RWPE2 (cell line): ENCODE data around the gene MAP4.

Experiments used
- ATAC-seq: fragments of 200-7000 bp; cut with Tn5 transposase; 3 replicates; pipeline ENCODE4 v1.9.1; 2021; ENCODE audit warnings: low read depth
- DNase-seq: peaks from one replicate; pipeline ENCODE4 v3.0.0-alpha.2; 2020; ENCODE audit warnings: low spot score
- H3K27ac ChIP-seq: fragments of 450-650 bp; 2 replicates; pipeline ENCODE4 v1.5.1; 2017; ENCODE audit warnings: mild to moderate bottlenecking; ENCODE audit not compliant: poor library complexity, severe bottlenecking
- H3K27me3 ChIP-seq: fragments of 250-450 bp; sonication (Bioruptor Pico); 2 replicates; pipeline ENCODE4 v1.5.1; 2021; ENCODE audit warnings: mild to moderate bottlenecking, moderate library complexity; ENCODE audit not compliant: insufficient read depth, poor library complexity, severe bottlenecking
- H3K36me3 ChIP-seq: fragments of 250-450 bp; sonication (Bioruptor Pico); 2 replicates; pipeline ENCODE4 v1.5.1; 2020; ENCODE audit warnings: low read depth, mild to moderate bottlenecking, moderate library complexity
- H3K4me1 ChIP-seq: fragments of 250-450 bp; sonication (Bioruptor Pico); 2 replicates; pipeline ENCODE4 v1.5.1; 2021; ENCODE audit warnings: mild to moderate bottlenecking, moderate library complexity; ENCODE audit not compliant: insufficient read depth, poor library complexity, severe bottlenecking
- H3K4me3 ChIP-seq: fragments of 250-450 bp; sonication (Bioruptor Pico); 2 replicates; pipeline ENCODE4 v1.5.1; 2021; ENCODE audit warnings: mild to moderate bottlenecking, moderate library complexity; ENCODE audit not compliant: severe bottlenecking
- H3K9me3 ChIP-seq: fragments of 250-450 bp; sonication (Bioruptor Pico); 2 replicates; pipeline ENCODE4 v1.5.1; 2021; ENCODE audit warnings: mild to moderate bottlenecking, moderate library complexity; ENCODE audit not compliant: severe bottlenecking
- TF ChIP-seq, protein P1 (sequence below): fragments of 450-650 bp; IDR thresholded peaks from one replicate; pipeline ENCODE4 v1.5.1; 2017; ENCODE audit warnings: mild to moderate bottlenecking, moderate library complexity; ENCODE audit not compliant: poor library complexity, severe bottlenecking

The MAP4 gene

DNA sequence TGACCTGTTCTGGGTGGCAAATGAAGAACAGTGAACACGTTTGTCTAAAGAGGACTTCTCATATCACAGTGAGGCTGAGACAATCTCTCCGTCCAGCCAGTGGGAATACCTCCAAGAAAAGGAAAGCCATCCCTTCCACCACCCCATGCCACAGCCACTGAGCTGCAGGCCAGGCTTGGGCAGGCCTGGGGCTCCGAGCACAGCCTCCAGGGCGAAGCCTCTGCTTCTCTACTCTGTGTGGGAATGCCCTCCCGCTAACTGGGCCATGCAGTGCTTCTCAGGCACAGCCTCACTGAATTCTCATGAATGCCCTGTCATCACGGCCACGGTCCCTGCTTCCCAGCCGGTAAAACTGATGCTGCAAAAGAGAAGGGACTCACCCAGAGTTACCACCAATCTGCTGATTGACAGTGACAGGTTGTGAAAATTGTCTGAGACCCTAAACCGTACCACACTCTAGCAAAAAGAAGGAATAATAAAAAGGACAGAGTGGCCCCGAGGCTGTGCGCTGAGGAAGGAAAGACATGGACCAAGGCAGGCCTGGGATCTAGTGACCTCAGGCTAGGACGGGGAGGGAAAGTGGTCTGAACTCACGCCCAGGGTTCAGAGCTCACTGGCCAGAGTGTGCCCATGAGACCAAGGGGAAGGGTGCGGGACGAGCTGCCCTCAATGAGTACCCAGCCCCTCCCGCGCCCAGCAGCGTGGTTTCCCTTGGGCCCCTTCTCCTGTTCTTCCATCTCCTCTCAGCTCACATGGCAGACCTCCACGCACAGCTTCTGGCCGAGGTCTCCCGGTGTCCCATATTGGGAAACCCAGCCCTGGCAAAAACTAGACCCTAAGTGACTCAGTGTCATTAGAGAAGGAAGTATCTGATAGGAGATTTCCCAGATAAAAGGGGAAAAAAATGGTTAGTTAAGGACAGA, 160.5 kb downstream of the MAP4 start:
- peaks cover 77% of the 10 kb centered on the region for H3K36me3 ChIP-seq
- TF ChIP-seq, protein P1, sequence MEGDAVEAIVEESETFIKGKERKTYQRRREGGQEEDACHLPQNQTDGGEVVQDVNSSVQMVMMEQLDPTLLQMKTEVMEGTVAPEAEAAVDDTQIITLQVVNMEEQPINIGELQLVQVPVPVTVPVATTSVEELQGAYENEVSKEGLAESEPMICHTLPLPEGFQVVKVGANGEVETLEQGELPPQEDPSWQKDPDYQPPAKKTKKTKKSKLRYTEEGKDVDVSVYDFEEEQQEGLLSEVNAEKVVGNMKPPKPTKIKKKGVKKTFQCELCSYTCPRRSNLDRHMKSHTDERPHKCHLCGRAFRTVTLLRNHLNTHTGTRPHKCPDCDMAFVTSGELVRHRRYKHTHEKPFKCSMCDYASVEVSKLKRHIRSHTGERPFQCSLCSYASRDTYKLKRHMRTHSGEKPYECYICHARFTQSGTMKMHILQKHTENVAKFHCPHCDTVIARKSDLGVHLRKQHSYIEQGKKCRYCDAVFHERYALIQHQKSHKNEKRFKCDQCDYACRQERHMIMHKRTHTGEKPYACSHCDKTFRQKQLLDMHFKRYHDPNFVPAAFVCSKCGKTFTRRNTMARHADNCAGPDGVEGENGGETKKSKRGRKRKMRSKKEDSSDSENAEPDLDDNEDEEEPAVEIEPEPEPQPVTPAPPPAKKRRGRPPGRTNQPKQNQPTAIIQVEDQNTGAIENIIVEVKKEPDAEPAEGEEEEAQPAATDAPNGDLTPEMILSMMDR = no peak
- H3K27me3 ChIP-seq = no peaks in the 10 kb centered on the region
- no peak overlapping the region for H3K4me3 ChIP-seq
- H3K4me1 ChIP-seq = no peaks in the 10 kb centered on the region
- no peaks in the 10 kb centered on the region for H3K9me3 ChIP-seq
- H3K27ac ChIP-seq = no peak overlapping the region
- ATAC-seq (no peak), DNase-seq (no peak)

DNA sequence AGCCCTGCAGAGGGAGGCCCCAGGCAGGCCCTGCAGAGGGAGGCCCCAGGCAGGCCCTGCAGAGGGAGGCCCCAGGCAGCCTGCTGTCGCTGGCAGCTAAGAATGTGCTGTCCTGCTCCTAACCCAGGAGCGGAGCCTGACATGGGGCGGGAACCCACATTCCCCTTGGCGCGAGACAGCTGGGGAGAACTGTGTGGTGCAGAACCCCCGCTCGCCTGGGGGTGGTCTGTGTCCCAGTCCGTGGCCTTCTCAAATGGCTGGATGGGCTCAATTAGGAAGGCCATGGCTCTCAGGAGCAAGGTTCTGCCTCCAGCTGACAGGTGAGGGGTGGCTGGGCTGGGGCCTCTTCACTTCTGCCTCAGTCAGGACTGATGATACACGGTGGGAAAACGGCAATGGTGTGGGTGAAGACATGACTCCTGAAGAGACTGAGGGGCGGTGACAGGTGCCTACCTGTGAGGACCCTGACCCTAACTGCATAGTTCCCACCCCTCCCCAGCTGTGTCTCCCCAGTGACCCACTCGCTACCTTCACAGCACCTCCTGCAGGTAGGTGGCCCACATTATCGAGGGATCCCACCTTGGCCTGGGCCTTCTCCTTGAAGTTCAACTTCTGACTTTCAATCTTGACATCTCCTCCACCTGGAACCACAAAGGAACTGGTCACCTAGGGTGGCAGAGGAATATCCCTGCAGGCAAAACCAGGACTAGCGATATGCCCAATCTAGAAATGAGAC, 161.3 kb downstream of the MAP4 start:
- Histone ChIP-seq H3K4me1 (no peaks in the 10 kb centered on the region), H3K9me3 (no peaks in the 10 kb centered on the region), H3K4me3 (no peak overlapping the region), H3K36me3 (peaks cover 74% of the 10 kb centered on the region), H3K27ac (no peak overlapping the region), H3K27me3 (no peaks in the 10 kb centered on the region)
- DNase-seq = no peak
- ATAC-seq = no peak
- TF ChIP-seq, protein P1 = no peak

DNA sequence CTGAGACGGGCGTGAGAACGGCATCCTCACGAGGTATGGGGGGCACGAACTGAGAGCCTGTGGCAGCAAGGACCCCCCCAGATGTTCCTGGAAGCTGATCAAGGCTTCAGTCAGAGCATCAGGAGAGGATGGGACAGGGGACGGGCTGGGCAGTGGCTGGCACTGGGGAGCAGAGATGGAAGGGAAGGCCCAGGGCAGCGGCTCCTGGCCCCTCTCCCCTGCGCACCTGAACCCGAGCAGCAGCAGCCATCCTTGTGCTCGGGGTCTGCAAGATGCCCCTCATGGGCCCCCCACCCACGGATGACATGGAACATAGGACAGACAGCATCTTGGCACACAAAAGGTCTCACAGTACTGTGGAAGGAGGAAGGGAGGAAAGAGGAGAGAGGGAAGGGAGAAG, 161.9 kb downstream of the MAP4 start:
- no peak overlapping the region for H3K27ac ChIP-seq
- peaks cover 76% of the 10 kb centered on the region for H3K36me3 ChIP-seq
- TF ChIP-seq, protein P1 = no peak
- no peak for ATAC-seq
- no peak overlapping the region for H3K4me3 ChIP-seq
- no peak for DNase-seq
- H3K4me1 ChIP-seq = no peaks in the 10 kb centered on the region
- no peaks in the 10 kb centered on the region for H3K9me3 ChIP-seq
- H3K27me3 ChIP-seq = no peaks in the 10 kb centered on the region

DNA sequence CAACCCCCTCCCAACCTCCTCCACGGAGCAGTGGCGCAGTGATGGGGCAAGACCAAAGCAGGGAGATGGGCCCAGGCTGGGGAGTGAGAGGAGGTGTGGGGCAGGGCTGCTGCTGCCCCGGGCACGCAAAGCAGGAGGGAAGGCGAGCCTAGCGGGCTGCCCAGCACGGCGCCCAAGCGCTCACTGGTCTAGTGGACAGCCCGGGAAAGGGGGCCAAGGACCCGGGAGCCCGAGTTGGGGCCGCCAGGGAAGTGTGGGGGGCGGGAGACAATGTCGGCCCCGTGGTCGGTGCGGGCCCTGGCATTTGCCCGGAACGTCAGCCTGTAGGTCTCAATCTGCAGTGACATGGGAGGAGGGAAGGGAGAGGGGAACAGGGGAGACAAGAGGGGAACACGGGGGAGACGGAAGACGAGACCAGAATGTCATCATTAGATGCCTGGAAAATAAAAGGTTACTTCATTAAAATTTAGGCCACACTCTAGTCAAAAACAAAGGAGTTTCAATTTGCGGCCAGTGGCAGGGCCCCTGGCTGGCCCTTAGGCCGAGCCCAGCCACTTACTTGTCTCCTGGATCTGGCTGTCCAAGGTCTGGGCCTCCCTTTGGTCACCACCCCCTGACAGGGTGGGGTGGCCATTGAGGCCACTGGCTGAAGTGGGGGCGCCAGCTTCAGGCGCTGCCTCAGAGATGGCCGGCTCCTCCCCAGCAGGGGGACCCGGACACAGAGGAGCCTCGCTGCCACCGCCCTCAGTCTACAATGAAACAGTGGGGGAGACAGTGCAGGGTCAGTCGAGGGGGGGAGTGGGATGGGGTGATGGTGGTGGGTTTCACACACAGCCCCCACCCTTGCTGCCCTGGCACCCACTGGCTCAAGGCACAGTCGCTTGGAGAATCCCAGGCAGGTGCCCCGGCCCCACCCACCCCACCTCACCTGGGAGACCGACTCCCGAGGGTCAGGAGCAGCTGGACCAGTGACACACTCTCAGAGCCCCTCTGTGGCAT, 163.3 kb downstream of the MAP4 start:
- TF ChIP-seq, protein P1 = no peak
- Histone ChIP-seq H3K27me3 (no peaks in the 10 kb centered on the region), H3K4me1 (no peaks in the 10 kb centered on the region), H3K9me3 (no peaks in the 10 kb centered on the region), H3K4me3 (no peak overlapping the region), H3K27ac (no peak overlapping the region), H3K36me3 (peaks cover 85% of the 10 kb centered on the region)
- DNase-seq = no peak
- no peak for ATAC-seq
